Endodermal cell (in vitro differentiated cells): ENCODE measurements around the gene PSMB8. TPM values are rescaled to one million over a fixed set of nuclear protein-coding genes. Genes with fewer than 3 reads are reported as not detected.

Source experiments
- DNase-seq: peaks from one replicate; pipeline ENCODE4 v3.0.0-alpha.2; 2017
- H3K27ac ChIP-seq: 2 replicates; pipeline ENCODE4 v1.5.1; 2013; ENCODE audit warnings: mild to moderate bottlenecking, low read depth, low read length, moderate library complexity
- H3K27me3 ChIP-seq: 2 replicates; pipeline ENCODE4 v1.6.1; 2013; ENCODE audit warnings: mild to moderate bottlenecking, low read length, moderate library complexity; ENCODE audit not compliant: insufficient read depth, control insufficient read depth, poor library complexity, severe bottlenecking
- H3K36me3 ChIP-seq: 2 replicates; pipeline ENCODE4 v1.7.0; 2013; ENCODE audit warnings: mild to moderate bottlenecking, low read length, moderate library complexity; ENCODE audit not compliant: control insufficient read depth, insufficient read depth
- H3K4me1 ChIP-seq: one replicate; pipeline ENCODE4 v1.7.0; 2013; ENCODE audit warnings: low read length; ENCODE audit not compliant: control insufficient read depth, insufficient read depth
- H3K4me3 ChIP-seq: 2 replicates; pipeline ENCODE4 v1.5.1; 2013; ENCODE audit warnings: mild to moderate bottlenecking, low read length, moderate library complexity
- H3K9ac ChIP-seq: 2 replicates; pipeline ENCODE4 v1.6.1; 2013; ENCODE audit warnings: mild to moderate bottlenecking, low read length, moderate library complexity; ENCODE audit not compliant: poor library complexity, severe bottlenecking; ENCODE audit errors: extremely low read depth
- H3K9me3 ChIP-seq: 2 replicates; pipeline ENCODE4 v1.6.1; 2013; ENCODE audit warnings: mild to moderate bottlenecking, low read length, moderate library complexity; ENCODE audit not compliant: control insufficient read depth
- H3K27ac Mint-ChIP-seq: 2 replicates; pipeline ENCODE4 v1.8.0; 2020; ENCODE audit warnings: mixed read lengths
- H3K27me3 Mint-ChIP-seq: 2 replicates; pipeline ENCODE4 v1.8.0; 2021; ENCODE audit warnings: mild to moderate bottlenecking, mixed read lengths; ENCODE audit not compliant: insufficient read depth
- H3K36me3 Mint-ChIP-seq: 2 replicates; pipeline ENCODE4 v1.8.0; 2020; ENCODE audit warnings: low read depth, mixed read lengths
- H3K4me1 Mint-ChIP-seq: 2 replicates; pipeline ENCODE4 v1.8.0; 2020; ENCODE audit warnings: mixed read lengths
- H3K4me3 Mint-ChIP-seq: 2 replicates; pipeline ENCODE4 v1.8.0; 2020; ENCODE audit warnings: mild to moderate bottlenecking, moderate library complexity, mixed read lengths
- H3K9me3 Mint-ChIP-seq: 2 replicates; pipeline ENCODE4 v1.8.0; 2020; ENCODE audit warnings: mild to moderate bottlenecking, mixed read lengths
- WGBS, 2 experiments: methylation state at CpG; one replicate each; pipeline versions ENCODE4 v1.1.5 to v1.1.7; 2013; ENCODE audit warnings: missing lambda C conversion rate in 2 of 2, mixed read lengths in 1 of 2; ENCODE audit not compliant: insufficient coverage in 1 of 2, insufficient read length in 1 of 2; 5-methylcytosine and 5-hydroxymethylcytosine counted together
- total RNA-seq, 2 donors: library from RNA; stranded (reverse); fragmentation: NEBNext Ultra II Directional in 1 of 2; extraction: Animal tissue kit (Norgen Biotek cat#: 25700) in 1 of 2; gene quantifications; 2 replicates in 1 of 2; 3 replicates in 1 of 2; pipeline ENCODE4 v1.2.1, GENCODE V29; 2021
- TF ChIP-seq, protein P1 (sequence below): fragments of 200-600 bp; sonication (generic); conservative IDR thresholded peaks from 2 replicates; pipeline ENCODE4 v1.5.0; 2021; ENCODE audit warnings: antibody characterized with exemption, mild to moderate bottlenecking

Gene PSMB8
- total RNA-seq, 2 donors from 2014 or later = 0.93 to 3.1 TPM

DNA sequence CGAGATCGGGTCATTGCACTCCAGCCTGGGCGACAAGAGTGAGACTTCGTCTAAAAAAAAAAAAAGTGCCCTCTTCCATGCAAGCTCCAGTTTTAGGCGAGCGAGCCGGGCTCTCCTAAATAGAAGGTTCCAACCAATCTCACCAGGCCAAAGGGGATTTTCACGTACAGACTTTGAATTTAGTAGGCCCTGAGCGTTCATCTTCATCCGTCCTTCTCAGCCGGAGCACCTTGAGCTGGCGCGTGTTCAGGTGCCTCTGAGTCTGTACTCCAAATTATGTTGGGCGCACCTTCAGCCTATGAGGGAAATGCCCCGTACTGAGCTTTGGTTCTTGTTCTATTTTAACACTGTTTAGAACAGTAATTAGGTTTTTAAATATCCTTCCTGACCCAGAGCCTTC, 4.5 kb downstream of the PSMB8 start:
- peaks cover 70% of the 10 kb centered on the region for H3K27me3 Mint-ChIP-seq
- Histone ChIP-seq H3K4me3 (no peak overlapping the region), H3K36me3 (no peaks in the 10 kb centered on the region), H3K27ac (no peak overlapping the region), H3K9ac (no peak overlapping the region), H3K4me1 (peaks cover 4% of the 10 kb centered on the region), H3K27me3 (peaks cover 92% of the 10 kb centered on the region), H3K9me3 (no peaks in the 10 kb centered on the region)
- no peaks in the 10 kb centered on the region for H3K9me3 Mint-ChIP-seq
- no peak for DNase-seq
- no peak overlapping the region for H3K4me3 Mint-ChIP-seq
- WGBS, 2 experiments = 93 to 94% methylated on average over 15 of the region's 15 CpGs
- no peak overlapping the region for H3K27ac Mint-ChIP-seq
- TF ChIP-seq, protein P1, sequence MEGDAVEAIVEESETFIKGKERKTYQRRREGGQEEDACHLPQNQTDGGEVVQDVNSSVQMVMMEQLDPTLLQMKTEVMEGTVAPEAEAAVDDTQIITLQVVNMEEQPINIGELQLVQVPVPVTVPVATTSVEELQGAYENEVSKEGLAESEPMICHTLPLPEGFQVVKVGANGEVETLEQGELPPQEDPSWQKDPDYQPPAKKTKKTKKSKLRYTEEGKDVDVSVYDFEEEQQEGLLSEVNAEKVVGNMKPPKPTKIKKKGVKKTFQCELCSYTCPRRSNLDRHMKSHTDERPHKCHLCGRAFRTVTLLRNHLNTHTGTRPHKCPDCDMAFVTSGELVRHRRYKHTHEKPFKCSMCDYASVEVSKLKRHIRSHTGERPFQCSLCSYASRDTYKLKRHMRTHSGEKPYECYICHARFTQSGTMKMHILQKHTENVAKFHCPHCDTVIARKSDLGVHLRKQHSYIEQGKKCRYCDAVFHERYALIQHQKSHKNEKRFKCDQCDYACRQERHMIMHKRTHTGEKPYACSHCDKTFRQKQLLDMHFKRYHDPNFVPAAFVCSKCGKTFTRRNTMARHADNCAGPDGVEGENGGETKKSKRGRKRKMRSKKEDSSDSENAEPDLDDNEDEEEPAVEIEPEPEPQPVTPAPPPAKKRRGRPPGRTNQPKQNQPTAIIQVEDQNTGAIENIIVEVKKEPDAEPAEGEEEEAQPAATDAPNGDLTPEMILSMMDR = no peak
- H3K4me1 Mint-ChIP-seq = peaks cover 6% of the 10 kb centered on the region
- no peaks in the 10 kb centered on the region for H3K36me3 Mint-ChIP-seq

DNA sequence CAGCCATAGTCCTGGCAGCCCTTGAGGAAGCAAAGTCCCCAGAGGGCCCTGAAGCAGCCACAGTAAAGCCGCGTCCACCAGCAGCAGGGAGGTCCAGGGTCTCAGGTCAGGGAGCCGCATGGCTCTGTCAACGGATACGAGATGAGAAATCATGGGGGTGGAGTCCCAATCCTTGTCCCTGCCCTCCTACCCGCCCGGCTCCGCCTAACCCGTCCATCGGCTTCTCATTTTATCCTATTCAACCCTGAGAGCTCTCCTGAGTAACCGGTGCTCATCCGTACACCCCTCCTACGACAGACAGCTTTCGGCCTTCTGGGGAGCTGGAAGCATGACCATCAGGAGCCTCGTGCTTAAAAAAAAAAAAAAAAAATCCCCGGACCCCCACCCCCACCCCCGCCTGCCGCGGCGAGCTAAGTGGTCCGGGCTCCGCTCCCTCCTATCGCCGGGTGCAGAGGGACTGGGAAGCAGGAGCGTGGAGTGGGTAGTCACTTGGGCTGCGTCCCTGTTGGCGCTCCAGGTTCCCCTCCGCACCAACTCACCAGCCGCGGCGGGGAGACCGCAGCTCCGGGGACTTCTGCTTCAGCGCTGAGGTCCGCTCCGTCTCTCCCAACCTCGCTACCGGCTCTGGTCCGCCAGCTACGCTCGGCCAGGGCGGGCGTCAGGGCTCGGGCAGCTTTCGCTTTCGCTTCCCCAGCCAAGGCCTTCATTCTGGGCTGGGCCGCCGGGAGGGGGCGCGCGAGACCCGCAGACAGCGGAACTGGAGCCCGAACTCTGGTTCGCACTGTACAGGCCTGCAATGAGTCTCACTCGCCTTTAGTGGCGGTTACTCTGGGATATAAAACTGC, 5.5 kb downstream of the PSMB8 start, which contains the start of gene TAP2:
Gene TAP2, minus strand, starts transcription at position 626 of the 845 bp plus-strand sequence. Its CDS starts 506 bp downstream, at position 120.
- 0 to 2% methylated on average over 12 to 53 of the region's 57 CpGs for WGBS, 2 experiments
- Histone ChIP-seq H3K36me3 (no peaks in the 10 kb centered on the region), H3K9me3 (no peaks in the 10 kb centered on the region), H3K9ac (peak within 1 kb of the TSS; percentile 30), H3K27ac (no peak within 1 kb of the TSS), H3K4me3 (peak within 1 kb of the TSS; percentile 84), H3K27me3 (peaks cover 82% of the 10 kb centered on the region), H3K4me1 (no peaks in the 10 kb centered on the region)
- peaks cover 4% of the 10 kb centered on the region for H3K4me1 Mint-ChIP-seq
- H3K36me3 Mint-ChIP-seq = no peaks in the 10 kb centered on the region
- TF ChIP-seq, protein P1 = peak; percentile 97
- no peaks in the 10 kb centered on the region for H3K9me3 Mint-ChIP-seq
- no peak within 1 kb of the TSS for H3K27ac Mint-ChIP-seq
- DNase-seq = peak; percentile 98
- peak within 1 kb of the TSS; percentile 69 for H3K4me3 Mint-ChIP-seq
- peaks cover 60% of the 10 kb centered on the region for H3K27me3 Mint-ChIP-seq

DNA sequence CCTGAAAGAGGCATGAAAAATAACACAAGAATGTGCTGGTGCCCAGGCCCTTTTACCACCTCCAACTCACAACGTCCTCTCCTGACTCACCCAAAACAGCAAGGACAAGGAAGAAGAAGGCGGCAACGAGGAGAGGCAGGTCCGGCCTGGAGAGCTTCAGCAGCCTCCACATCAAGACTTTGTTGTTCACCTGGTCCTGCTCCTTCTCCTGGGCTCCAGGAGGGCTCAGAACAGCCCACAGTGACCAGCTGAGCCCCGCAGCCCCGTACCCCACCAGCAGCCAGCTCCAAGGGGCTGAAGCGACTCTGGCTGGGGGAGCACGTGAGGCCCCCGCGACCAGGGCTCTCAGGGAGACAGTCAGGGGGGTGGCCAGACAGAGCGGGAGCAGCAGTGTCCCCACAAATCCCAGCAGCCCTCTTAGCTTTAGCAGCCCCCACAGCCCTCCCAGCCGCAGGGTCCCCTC, 6.2 kb downstream of the PSMB8 start:
- 58% methylated on average over 12 of the region's 12 CpGs; no CpG with 5 or more reads in 1 of the 2 experiments for WGBS, 2 experiments
- H3K27ac Mint-ChIP-seq = no peak overlapping the region
- Histone ChIP-seq H3K9me3 (no peaks in the 10 kb centered on the region), H3K4me3 (peak overlapping the region; percentile 84), H3K4me1 (no peaks in the 10 kb centered on the region), H3K36me3 (no peaks in the 10 kb centered on the region), H3K27me3 (peaks cover 75% of the 10 kb centered on the region), H3K27ac (no peak overlapping the region), H3K9ac (no peak overlapping the region)
- TF ChIP-seq, protein P1 = no peak
- no peaks in the 10 kb centered on the region for H3K9me3 Mint-ChIP-seq
- H3K36me3 Mint-ChIP-seq = no peaks in the 10 kb centered on the region
- peak overlapping the region; percentile 69 for H3K4me3 Mint-ChIP-seq
- DNase-seq = no peak
- H3K27me3 Mint-ChIP-seq = peaks cover 54% of the 10 kb centered on the region
- H3K4me1 Mint-ChIP-seq = peaks cover 4% of the 10 kb centered on the region
